ENCODE results near the gene RAPSN. TPM values are rescaled to one million over a fixed set of nuclear protein-coding genes. Genes with fewer than 3 reads are reported as not detected.

The RAPSN gene
- total and polyA plus RNA-seq, 8 donors: 0.18 to 0.92 (median 0.33) TPM

- DNase-seq (no peak), ATAC-seq (peak; percentile 23 to 54 (median 40)), FAIRE-seq (no peak)
- Histone ChIP-seq H3K9me3 (no peaks in the 10 kb centered on the region), H3K36me3 (no peaks in the 10 kb centered on the region), H3K4me3 (no peak overlapping the region), H3K27ac (peak overlapping the region in 2 of 4 donors; percentile 28 to 34), H3K27me3 (no peaks in the 10 kb centered on the region), H3K4me1 (peaks cover 0 to 9% (median 0%) of the 10 kb centered on the region in 3 donors)
- TF ChIP-seq CTCF (IDR thresholded peaks at IDR 0.05): no peak
- 74 to 78% methylated on average over 7 of the region's 7 CpGs for WGBS, 2 donors
- intact Hi-C loops (cut with DNase I): no loop called here
These were observed 14.7 kb downstream of the RAPSN start for GRCh38 chr11:47434011-47434786.

DNA sequence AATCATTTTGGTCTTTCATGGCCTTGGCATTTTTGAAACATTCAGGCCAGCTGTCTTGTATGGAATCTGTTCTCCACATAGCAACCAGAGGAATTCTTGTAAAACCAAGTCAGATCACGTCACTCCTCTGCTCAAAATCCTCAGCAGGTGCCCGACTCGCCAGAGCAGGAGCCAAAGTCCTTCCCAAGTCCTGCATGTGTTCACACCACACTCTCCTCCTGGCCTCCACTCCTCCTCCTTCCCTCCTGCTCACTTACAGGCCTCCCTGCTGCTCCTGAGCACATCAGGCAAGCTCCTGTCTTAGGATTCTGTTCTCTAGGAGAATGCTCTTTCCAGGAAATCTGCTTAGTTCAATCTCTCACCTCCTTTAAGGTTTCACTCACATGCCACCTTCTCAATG, 15.8 kb downstream of the RAPSN start:
- TF ChIP-seq CTCF (IDR thresholded peaks at IDR 0.05): no peak
- ATAC-seq (no peak), DNase-seq (no peak), FAIRE-seq (no peak)
- Histone ChIP-seq H3K27me3 (no peaks in the 10 kb centered on the region), H3K36me3 (no peaks in the 10 kb centered on the region), H3K27ac (no peak overlapping the region), H3K4me1 (peaks cover 0 to 9% (median 0%) of the 10 kb centered on the region in 3 donors), H3K9me3 (no peaks in the 10 kb centered on the region), H3K4me3 (no peak overlapping the region)
- intact Hi-C loops (cut with DNase I): no loop called here
- 54 to 74% methylated on average over 3 of the region's 3 CpGs for WGBS, 2 donors

GRCh38 chr11:47431356-47432083, 17.4 kb downstream of the RAPSN start:
- no peak for FAIRE-seq
- no peak overlapping the region for H3K4me3 ChIP-seq
- H3K4me1 ChIP-seq: peaks cover 0 to 3% (median 0%) of the 10 kb centered on the region in 3 donors
- no peak for ATAC-seq
- intact Hi-C loops (cut with DNase I): no loop called here
- no peaks in the 10 kb centered on the region for H3K27me3 ChIP-seq
- no peaks in the 10 kb centered on the region for H3K36me3 ChIP-seq
- 73% methylated on average over 9 of the region's 9 CpGs for WGBS, 2 donors
- no peak for TF ChIP-seq CTCF (IDR thresholded peaks at IDR 0.05)
- no peak for DNase-seq
- H3K9me3 ChIP-seq: no peaks in the 10 kb centered on the region
- no peak overlapping the region for H3K27ac ChIP-seq

DNA sequence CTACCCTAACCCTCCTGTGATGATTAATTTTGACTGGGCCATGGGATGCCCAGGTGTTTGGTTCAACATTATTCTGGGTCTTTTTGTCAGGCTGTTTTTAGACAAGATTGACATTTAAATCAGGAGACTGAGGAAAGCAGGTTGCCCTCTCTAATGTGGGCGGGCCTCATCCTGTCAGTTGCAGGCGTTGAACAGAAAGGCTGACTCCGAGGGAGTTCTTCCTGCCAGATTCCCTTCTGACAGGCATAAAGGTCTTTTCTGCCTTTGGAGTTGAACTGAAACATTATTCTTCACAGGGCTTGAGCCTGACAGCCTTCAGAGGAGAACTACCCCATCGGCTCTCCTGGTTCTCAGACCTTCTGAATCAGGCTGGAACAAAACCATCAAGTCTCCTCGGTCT, 18.4 kb downstream of the RAPSN start:
- Histone ChIP-seq H3K36me3 (no peaks in the 10 kb centered on the region), H3K27ac (no peak overlapping the region), H3K9me3 (no peaks in the 10 kb centered on the region), H3K4me3 (no peak overlapping the region), H3K4me1 (peaks cover 0 to 3% (median 0%) of the 10 kb centered on the region in 3 donors), H3K27me3 (no peaks in the 10 kb centered on the region)
- ATAC-seq (no peak), DNase-seq (no peak), FAIRE-seq (no peak)
- WGBS, 2 donors: 65 to 66% methylated on average over 5 of the region's 5 CpGs
- TF ChIP-seq CTCF (IDR thresholded peaks at IDR 0.05): no peak
- intact Hi-C loops (cut with DNase I): no loop called here

Measured in pancreas (tissue), 10 donors.